NCI-H1436 (cell line): Measurements from ENCODE around the gene FAM98C.
"Not testable (repeated sequence)": the region's sequence is repeated elsewhere in the genome, so short reads cannot be mapped to it uniquely, and the experiment has no call there.

ENCODE experiments used
- DNase-seq: peaks from one replicate; lab custom pipeline; 2025; lab: John Stamatoyannopoulos, UW

The FAM98C gene

DNA sequence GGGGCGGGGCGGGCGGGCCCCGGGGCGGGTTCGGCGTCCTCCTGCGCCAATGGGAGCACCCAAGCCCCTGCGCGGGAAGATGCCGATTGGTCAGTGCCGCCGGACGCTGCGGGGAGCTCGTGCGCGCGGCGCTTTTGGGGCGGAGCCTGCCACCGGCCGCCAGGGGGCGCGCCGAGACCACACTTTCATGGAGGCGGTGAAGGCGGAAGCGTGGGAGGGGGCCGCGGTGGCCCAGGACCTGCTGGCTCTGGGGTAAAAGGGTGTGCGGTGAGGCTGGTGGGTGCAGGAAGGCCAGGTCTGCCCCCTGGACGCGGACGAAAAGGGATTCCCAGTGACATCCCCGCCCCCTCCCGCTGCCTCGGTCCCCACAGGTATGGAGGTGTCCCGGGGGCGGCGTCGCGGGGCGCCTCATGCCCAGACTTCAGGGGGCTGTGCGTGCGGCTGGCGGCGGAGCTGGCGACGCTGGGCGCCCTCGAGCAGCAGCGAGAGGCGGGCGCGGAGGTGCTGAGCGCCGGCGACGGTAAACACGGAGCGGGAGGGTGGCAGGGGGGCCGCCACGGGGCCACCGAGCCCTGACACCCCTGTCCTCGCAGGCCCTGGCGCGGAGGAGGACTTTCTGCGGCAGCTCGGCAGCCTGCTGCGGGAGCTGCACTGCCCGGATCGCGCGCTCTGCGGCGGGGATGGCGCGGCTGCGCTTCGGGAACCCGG lies at the start of gene FAM98C:
FAM98C (plus strand) TSS at position 127 of the 708 bp plus-strand sequence; CDS start at position 188, 61 bp downstream.
- peak; percentile 97 for DNase-seq

DNA sequence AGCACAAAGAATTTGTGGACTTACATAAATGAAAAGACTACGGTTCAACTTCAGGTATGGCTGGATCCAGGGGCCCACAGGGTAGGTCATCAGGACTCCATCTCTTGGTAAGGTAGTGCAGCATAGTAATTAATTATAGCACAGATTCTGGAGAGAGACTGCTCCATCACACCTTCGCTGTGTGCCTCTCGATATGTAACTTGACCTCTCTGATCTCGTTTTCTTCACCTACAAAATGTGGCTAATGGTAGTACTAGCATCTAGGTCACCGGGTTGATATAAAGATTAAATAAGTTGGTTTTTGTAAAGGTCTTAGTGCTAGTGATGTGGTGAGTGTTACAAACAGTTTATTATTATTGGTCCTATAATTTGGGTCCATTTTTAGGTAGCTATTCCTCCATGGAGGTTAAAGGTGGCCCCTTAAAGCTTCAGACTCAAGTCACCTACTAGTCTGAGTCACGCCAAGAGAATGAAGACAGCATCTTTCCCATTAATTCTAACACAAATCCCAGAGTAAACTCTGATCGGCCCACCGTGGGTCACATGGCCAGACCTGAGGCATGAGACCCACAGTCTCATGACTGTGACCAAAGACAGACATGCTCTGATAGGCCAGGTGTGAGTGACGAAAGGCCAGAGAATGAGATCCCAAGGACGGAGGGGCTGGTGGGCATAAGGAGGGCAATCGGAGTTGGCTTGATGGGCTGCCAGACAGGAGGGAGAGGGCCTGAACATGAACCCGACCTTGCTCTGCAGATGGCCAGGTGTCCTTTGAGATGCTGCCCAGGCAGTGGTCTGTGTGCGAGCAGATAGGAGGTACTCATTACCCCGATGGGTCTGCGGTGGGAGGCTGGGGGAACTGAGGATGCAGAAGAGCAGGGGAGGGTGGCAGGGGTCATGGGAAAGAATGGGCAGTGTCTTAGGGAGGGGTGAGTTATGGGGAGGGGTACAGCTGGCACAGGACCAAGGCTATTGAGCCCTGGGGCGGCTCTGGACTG lies 46.9 kb upstream of the FAM98C start:
- DNase-seq, result no peak

DNA sequence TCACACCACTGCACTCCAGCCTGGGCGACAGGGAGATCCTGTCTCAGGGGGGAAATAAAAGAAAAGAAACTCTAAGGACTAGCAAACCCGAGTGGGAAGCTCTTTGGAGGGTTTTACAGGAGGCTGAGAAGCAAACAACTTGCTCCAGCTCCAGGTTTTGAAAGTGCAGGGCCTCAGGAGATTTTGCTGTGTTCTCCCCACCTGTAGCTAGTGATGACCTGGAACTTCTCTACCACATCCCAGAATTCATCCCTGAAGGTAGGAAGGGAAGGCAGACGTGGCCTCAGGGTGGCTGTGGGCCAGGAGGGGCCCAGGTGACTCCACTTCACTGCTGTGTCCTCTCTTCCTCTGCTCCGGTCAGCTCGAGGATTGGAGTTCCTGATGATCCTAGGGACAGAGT lies 44.8 kb upstream of the FAM98C start:
- DNase-seq, result no peak

DNA sequence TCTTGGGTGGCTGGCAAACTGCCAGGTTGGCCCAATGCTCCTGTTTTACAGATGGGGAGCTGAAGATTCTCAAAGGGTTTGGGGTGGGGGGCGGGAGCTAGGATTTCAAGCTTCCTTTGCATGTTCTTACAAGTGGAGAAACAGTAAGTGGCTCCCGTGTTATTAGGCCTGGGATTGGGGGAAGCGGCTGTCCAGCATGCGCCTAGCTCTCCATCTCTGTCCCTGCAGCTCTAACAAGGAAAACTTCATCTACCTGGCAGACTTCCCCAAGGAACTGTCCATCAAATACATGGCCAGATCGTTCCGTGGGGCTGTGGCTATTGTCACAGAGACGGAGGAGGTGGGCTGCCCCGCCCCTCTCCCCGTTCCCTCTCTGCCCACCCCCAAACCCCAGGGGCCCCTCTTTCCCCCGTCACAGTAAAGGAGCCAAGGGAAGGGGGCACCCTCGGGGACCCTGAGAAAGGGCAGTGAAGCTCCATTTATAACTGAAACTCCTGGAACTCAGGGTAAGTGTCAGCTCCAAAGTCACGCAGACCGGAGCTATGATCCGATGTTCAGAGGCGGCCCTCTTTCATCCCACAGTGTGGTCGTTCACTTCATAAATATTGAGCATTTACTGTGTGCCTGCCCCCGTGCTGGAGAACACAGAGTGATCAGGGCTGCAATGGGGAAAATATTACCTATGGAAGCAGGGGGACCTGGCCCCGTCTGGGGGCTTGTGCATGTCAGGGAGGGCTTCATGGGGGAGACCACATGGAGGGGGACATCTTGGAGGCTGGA lies 43.5 kb upstream of the FAM98C start:
- DNase-seq, result no peak

DNA sequence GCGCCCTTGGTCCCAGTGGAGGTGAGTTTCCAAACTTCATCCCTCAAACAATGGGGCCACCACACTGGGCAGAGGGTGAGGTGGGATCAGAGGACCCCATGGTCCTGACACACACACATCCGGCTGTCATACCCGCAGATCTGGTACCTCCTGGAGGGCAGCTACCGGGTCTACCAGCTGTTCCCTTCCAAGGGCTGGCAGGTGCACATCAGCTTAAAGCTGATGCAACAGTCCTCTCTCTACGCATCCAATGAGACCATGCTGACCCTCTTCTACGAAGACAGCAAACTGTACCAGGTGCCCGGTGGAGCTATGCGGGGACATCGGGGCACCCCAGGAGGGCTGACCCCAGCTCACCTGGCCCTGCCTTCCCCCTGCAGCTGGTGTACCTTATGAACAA lies 42.5 kb upstream of the FAM98C start:
- DNase-seq, result no peak

DNA sequence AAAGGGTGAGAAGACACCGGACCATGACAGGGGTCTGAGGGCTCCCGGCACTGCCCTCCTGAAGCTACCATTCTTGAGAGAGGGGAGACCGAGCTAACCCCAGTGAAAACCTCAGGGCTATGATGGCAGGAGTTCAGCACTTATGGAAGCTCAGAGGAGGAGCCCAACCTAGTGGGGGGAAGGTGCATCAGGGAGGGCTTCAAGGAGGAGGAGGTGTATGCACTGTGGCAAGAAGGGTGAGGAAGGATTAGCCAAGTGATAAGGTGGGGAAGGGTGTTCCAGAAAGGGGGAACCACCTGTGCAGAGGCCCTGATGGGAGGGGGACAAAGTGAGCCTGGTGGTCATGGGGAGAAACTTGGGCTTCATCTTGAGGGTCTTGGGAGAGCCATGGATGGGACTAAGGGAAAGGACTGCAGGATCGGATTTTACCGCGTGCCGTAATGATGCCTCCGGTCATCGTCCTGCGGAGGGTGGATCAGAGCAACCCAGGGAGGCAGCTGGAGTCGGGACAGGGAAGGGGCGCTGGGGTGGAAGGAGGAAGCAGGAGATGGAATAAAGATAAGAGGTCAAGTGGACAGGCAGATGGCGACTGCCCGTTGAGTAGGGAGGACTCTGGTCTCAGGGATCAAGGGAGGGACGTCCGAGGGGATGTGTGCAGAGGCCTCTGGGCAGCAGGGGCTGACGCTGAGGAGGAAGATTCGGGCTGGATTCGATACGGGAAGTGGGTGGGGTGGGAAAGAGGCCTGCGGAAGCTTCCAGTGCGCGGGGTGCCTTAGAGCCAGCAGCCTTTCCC lies 41.9 kb upstream of the FAM98C start:
- DNase-seq, result no peak

DNA sequence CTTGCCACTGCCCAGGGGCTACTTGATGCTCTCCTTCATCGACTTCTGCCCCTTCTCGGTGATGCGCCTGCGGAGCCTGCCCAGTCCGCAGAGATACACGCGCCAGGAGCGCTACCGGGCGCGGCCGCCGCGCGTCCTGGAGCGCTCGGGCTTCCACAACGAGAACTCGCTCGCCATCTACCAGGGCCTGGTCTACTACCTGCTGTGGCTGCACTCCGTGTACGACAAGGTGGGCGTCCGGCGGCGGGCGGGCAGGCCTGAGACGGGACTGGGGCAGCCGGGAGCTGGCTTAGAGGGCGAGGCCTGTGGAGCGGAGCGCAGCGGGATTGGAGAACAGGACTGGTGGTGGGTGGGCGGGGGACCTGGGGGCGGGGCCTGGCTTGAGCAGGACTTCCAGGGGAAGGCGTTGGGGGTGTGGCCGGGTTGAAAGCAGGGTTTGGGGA lies 41.2 kb upstream of the FAM98C start:
- peak; percentile 80 for DNase-seq

DNA sequence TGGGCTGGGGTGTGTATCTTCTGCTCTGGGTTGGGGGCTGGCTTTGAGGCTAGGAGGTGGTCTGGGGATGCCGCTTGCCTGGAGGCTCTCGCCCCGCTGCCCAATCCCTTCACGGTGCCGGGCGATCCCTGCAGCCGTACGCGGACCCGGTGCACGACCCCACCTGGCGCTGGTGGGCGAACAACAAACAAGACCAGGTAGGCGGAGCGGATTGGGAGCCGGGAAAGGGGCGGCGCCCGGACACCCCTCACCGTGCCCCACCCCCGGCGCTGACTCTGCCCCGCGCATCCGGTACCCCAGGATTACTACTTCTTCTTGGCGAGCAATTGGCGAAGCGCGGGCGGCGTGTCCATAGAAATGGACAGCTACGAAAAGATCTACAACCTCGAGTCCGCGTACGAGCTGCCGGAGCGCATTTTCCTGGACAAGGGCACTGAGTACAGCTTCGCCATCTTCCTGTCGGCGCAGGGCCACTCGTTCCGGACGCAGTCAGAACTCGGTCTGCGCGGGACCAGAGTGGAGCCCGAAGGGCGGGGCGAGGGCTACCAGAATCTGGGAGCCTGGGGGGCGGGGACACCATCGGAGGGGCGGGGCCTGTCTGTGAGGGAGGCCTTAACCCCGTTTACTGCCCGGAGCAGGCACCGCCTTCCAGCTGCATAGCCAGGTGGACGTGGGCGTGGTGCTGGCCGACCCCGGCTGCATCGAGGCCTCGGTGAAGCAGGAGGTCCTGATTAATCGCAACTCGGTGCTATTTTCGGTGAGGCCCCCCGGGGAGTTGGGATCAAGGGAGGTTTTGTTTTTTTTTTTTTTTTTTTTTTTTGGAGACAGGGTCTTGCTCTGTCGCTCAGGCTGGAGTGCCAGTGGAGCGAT lies 40.6 kb upstream of the FAM98C start:
- DNase-seq, result peak; percentile 74

DNA sequence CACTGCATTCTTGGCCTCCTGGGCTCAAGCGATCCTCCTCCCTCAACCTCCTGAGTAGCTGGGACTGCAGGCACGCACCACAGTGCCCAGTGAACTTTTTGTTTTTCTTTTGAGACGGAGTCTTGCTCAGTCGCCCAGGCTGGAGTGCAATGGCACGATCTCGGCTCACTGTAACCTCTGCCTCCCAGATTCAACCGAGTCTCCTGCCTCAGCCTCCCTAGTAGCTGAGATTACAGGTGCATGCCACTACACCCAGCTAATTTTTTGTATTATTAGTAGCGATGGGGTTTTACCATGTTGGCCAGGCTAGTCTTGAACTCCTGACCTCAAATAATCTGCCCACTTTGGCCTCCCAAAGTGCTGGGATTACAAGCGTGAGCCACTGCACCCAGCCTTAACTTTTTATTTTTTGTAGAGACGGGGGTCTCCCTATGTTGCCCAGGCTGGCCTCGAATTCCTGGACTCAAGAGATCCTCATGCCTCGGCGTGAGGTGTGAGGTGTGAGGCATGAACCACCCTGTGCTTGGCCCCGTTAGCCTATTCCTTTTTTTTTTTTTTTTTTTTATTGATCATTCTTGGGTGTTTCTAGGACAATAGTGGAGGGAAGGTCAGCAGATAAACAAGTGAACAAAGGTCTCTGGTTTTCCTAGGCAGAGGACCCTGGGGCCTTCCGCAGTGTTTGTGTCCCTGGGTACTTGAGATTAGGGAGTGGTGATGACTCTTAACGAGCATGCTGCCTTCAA lies 39.8 kb upstream of the FAM98C start:
- not testable (repeated sequence) for DNase-seq

DNA sequence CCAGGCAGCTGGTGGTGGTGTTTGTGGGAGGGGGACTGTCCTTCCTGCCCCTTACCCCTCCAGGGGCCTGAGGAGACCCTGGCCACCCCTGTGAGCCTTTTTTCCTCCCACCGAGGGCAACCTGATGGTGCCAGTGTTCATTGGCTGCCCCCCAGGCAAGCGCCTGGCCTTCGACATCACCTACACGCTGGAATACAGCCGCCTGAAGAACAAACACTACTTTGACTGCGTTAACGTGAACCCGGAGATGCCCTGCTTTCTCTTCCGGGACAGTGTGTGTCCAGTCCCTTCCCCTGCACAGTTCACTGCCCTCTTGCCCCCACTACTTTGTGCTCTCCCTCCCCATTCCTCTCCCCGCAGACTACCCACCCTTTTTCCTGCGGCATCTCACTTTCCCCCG lies 35.9 kb upstream of the FAM98C start:
- no peak for DNase-seq

DNA sequence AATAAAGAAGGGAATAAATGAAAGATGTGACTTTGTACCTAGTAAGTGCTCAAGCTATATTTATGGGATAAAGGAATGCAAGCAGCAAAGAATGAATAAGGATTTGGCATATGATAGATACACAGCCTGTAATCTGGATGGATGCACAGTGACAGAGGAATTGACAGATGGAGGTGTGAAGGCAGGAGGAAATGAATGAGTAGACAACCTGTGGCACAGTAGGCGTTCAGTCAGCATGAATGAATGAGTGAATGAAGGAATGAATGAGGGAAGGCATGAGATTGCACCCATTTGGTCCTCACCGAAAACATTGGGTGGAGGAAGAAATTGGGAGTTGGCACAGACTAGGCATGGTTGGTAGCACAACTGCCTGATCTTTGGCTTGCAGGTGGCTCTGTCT lies 33.3 kb upstream of the FAM98C start:
- no peak for DNase-seq

DNA sequence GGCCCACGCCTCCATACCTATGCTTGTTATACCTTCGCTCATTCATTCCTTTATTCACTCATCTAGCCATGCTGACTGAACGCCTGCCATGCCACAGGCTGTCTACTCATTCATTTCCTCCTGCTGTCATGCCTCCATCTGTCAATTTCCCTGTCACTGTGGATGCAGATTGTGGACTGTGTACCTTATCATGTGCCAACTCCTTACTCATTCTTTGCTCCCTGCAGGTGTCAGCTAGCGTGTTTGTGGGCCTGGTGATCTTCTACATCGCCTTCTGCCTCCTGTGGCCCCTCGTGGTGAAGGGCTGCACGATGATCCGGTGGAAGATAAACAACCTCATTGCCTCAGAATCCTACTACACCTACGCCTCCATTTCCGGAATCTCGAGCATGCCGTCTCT lies 32.6 kb upstream of the FAM98C start:
- DNase-seq, result no peak

DNA sequence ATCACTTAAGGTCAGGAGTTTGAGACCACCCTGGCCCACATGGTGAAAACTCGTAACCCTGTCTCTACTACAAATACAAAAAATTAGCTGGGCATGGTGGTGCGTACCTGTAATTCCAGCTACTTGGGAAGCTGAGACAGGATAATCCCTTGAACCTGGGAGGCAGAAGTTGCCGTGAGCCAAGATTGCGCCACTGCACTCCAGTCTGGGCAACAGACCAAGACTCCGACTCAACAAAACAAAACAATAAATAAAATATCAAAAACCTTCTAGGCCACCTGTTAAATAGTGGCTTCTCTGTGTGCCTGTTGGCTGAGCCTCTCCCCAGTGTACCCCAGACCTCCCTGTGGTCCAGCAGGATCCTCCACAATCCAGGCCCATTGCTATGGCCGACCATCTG lies 31.8 kb upstream of the FAM98C start:
- no peak for DNase-seq

DNA sequence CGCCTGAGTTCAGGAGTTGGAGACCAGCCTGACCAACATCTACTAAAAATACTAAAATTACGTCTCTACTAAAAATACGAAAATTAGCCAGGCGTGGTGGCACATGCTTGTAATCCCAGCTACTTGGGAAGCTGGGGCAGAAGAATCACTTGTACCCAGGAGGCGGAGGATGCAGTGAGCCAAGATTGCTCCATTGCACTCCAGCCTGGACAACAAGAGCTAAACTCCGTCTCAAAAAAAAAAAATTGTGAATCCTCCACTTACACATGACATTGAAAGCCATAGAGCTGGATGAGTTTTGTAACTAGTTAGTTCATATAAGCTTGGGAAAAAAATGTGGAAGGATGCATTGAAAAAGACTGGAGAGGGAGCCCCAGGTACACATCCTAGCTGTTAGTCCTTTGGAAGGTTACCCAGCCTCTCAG lies 29.0 kb upstream of the FAM98C start:
- no peak for DNase-seq

DNA sequence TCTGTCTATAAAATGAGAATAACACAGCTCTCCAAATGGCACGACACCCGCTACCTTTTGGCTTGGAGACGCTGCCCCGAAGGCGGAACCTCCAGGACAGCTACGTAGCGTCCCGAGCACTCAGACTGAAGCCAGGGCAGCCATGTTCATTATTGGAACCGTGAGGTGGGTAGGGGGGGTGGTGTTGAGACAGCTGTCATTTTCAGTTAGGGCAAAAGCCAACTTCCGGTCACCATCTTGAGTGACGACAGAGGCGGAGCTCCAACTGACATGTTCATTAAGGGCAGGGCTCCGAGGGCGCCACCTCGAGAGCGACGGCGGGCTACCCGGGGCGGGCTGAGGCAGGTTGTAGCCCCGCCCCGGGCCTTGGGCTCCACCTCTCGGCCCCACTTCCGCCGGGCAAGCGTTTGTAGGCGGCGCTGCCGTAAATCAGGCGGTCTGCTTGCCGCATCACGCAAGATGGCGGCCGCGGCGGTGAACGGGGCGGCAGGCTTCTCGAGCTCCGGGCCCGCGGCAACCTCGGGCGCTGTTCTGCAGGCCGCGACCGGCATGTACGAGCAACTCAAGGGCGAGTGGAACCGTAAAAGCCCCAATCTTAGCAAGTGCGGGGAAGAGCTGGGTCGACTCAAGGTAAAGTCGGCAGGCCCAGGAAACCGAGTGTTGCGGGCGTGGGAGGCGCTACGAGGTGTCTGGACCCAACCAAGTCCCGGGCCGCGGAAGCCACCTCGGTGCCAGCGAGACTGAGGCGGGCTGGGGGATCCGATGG lies 28.4 kb upstream of the FAM98C start, which contains the start of gene PSMD8:
PSMD8 (plus strand) TSS at position 240 of the 766 bp plus-strand sequence; CDS start at position 271, 31 bp downstream.
- DNase-seq, result peak; percentile 97

DNA sequence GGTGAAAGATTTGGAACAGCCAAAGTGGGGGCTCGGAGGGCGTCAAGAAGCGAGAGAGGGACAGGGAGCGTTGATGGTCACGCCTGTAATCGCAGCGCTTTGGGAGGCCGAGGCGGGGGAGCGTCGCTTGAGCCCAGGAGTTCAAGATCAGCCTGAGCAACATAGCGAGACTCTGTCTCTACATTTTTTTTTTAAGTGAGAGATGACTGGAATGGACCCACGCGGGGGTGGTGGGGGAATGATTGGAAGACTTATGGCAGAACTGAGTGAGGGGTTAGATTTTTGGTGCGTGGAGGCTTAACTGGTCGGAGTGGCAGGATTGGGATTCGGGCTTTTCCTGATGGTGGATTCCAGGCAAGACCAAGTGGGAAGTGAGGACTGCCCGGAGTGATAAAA lies 27.8 kb upstream of the FAM98C start:
- DNase-seq, result no peak

DNA sequence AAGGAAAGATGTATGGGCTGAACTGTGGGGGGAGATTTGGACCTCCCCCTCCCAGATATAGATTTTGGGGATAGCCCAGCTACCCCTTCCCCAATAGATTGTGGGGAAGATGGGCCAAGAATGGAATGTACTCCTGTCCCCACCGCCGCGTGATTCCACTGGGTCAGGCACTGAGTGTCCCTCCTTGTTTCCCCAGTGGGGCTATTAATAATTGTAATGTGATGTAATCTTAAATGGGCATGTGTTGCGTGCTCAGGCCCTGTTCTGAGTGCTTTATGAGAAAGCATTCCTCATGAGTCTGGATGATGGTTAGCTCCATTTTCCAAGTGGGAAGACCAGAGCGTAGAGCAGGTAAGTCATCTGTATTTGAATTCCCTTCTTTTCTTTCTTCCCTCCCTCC lies 27.1 kb upstream of the FAM98C start:
- no peak for DNase-seq

DNA sequence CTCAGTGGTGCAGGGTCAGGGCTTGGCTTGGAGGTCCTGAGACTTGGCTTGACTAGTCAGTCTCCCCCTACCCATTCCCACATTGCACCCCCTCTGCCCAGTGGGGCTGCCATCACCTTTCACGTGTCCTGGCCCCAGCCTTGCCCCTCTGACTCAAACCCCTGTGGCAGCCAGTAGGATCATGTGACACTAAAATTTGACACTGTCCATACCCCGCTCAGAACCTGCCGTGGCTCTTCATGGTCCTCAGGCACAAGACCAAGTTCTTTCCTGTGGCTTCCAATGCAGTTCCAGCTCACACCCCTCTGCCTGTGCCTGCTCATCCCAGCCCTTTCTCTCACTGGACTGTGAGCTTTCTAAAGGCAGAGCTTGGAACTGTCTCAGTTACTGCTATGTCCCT lies 26.3 kb upstream of the FAM98C start:
- no peak for DNase-seq

DNA sequence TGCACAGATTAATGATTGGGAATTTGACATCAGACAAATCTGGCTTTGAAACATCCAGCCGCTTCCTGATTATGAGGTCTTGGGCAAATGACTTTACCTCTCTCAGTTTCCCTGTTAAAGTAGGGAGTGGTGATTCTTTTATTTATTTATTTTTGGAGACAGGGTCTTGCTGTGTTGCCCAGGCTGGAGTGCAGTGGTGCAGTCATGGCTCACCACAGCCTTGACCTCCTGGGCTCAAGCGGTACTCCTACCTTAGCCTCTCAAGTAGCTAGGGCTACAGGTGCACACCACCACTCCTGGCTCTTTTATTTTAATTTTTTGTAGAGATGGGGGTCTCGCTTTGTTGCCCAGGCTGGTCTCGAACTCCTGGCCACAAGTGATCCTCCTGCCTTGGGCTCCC lies 25.8 kb upstream of the FAM98C start:
- no peak for DNase-seq
